Naive thymus-derived CD4-positive, alpha-beta T cell (primary cell): ENCODE data around the gene MPHOSPH9. TPM values are rescaled to one million over a fixed set of nuclear protein-coding genes. Genes with fewer than 3 reads are reported as not detected.

Source experiments
- ATAC-seq: fragments of 150-1000 bp; cut with Tn5 transposase; 2 replicates; pipeline ENCODE4 v1.10.0; 2021; ENCODE audit warnings: mild to moderate bottlenecking, moderate library complexity
- CTCF ChIA-PET: fragments of 350-600 bp; sonication (Branson Sonifier 250); formaldehyde crosslinking; loops from one replicate; lab custom pipeline; 2021; ENCODE audit warnings: antibody characterized with exemption; lab: Charles Lee
- POLR2A ChIA-PET: fragments of 350-600 bp; sonication (Branson Sonifier 250); formaldehyde crosslinking; loops from one replicate; lab custom pipeline; 2021; ENCODE audit warnings: antibody characterized with exemption, inconsistent platforms; lab: Charles Lee
- DNase-seq, 9 donors: peaks; one replicate each; pipeline versions ENCODE4 v3.0.0 to v3.0.0-alpha.2; 2020 to 2022; ENCODE audit warnings: mixed read lengths in 1 of 9
- H3K27ac ChIP-seq: one replicate; pipeline ENCODE4 v1.7.0; 2013; ENCODE audit warnings: mild to moderate bottlenecking, low read depth, low read length, moderate library complexity
- H3K27me3 ChIP-seq, 2 donors: one replicate each; pipeline ENCODE4 v1.7.0; 2013; ENCODE audit warnings: low read length in 2 of 2, mild to moderate bottlenecking in 2 of 2, moderate library complexity in 2 of 2; ENCODE audit not compliant: control insufficient read depth in 2 of 2, insufficient read depth in 2 of 2
- H3K36me3 ChIP-seq, 3 experiments: 1 replicate in 2 of 3; 2 replicates in 1 of 3; pipeline ENCODE4 v1.7.0; 2013; ENCODE audit warnings: low read length in 3 of 3, mild to moderate bottlenecking in 3 of 3, moderate library complexity in 1 of 3; ENCODE audit not compliant: insufficient read depth in 3 of 3, control insufficient read depth in 2 of 3
- H3K4me1 ChIP-seq, 2 donors: one replicate each; pipeline ENCODE4 v1.7.0; 2013; ENCODE audit warnings: low read length in 2 of 2, mild to moderate bottlenecking in 2 of 2, moderate library complexity in 1 of 2; ENCODE audit not compliant: control insufficient read depth in 2 of 2, insufficient read depth in 2 of 2
- H3K4me3 ChIP-seq: 2 replicates; pipeline ENCODE4 v1.7.0; 2013; ENCODE audit warnings: mild to moderate bottlenecking, low read length
- H3K9me3 ChIP-seq, 3 experiments: 1 replicate in 2 of 3; 2 replicates in 1 of 3; pipeline ENCODE4 v1.7.0; 2013; ENCODE audit warnings: low read length in 3 of 3; ENCODE audit not compliant: control insufficient read depth in 2 of 3
- H3K27ac Mint-ChIP-seq, 9 donors: one replicate each; pipeline ENCODE4 v1.8.0; 2020 to 2022; ENCODE audit warnings: mixed read lengths in 9 of 9, mild to moderate bottlenecking in 8 of 9, moderate library complexity in 5 of 9, inconsistent platforms in 2 of 9
- H3K27me3 Mint-ChIP-seq, 5 donors: one replicate each; pipeline ENCODE4 v1.8.0; 2021 to 2022; ENCODE audit warnings: mixed read lengths in 5 of 5, mild to moderate bottlenecking in 1 of 5
- H3K36me3 Mint-ChIP-seq, 5 donors: one replicate each; pipeline ENCODE4 v1.8.0; 2020 to 2022; ENCODE audit warnings: mixed read lengths in 5 of 5, mild to moderate bottlenecking in 3 of 5, inconsistent platforms in 1 of 5
- H3K4me1 Mint-ChIP-seq, 7 donors: one replicate each; pipeline ENCODE4 v1.8.0; 2020 to 2022; ENCODE audit warnings: mixed read lengths in 7 of 7, mild to moderate bottlenecking in 3 of 7, inconsistent platforms in 1 of 7
- H3K4me3 Mint-ChIP-seq, 10 donors: one replicate each; pipeline ENCODE4 v1.8.0; 2020 to 2022; ENCODE audit warnings: mild to moderate bottlenecking in 10 of 10, mixed read lengths in 10 of 10, moderate library complexity in 6 of 10, inconsistent platforms in 2 of 10
- H3K9me3 Mint-ChIP-seq, 11 donors: one replicate each; pipeline ENCODE4 v1.8.0; 2020 to 2022; ENCODE audit warnings: mixed read lengths in 11 of 11, mild to moderate bottlenecking in 4 of 11, inconsistent platforms in 1 of 11, moderate library complexity in 1 of 11
- intact Hi-C, 2 donors: fragments of 100-400 bp; cut with micrococcal nuclease; formaldehyde crosslinking; loops; one replicate each; pipeline ENCODE4 v1.15.1; 2023
- polyA plus RNA-seq, 2 donors: library from polyadenylated mRNA; unstranded; fragments of 300-500 nt; fragmentation: Illumina TruSeq; gene quantifications; one replicate each; pipeline ENCODE4 v1.2.3, GENCODE V29; 2021
- total RNA-seq, 6 experiments: library from RNA in 5 of 6; stranded (reverse) in 5 of 6; gene quantifications; 1 replicate in 5 of 6; 2 replicates in 1 of 6; pipeline ENCODE4 v1.2.3 and lab custom pipeline; 2021 to 2026

Gene MPHOSPH9
- total and polyA plus RNA-seq, 7 experiments from 2014 or later = 34.0 to 102 (median 77.1) TPM

DNA sequence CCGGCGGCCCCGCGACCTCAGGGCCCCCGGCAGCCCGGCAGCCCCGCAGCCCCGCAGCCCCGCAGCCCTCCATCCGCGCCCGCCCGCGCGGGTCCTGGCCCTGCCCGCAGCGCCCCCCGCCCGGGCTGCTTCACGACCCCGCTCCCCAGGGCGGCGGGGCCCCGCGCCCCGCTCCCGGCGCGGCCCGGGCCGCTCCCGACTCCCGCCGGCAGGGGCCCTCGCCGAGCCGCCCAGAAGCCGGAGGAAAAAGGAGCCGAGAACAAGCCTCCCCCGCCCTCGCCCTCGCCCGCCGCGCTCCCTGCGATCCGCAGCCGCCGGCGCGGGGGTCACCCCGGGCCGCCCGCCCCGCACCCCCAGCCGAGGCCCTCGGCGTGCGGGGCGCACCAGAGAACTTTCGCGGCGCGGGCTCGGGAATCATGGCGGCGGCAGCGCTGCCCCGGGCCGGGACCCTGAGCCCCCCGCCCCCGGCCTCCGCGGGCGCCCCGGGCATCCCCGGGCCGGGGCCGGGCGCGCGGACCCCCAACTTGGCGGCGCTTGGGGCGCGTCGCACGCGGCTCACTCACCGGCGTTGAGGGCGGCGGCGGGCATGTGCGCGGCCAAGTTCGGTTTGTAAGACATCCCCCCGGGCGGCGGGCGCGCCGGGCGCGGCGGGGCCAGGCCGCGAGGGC lies 38.2 kb upstream of the MPHOSPH9 start:
- no peak overlapping the region for H3K4me3 ChIP-seq
- ChIA-PET CTCF (interaction anchor here (1.2 kb wide), 1 partner anchor 305 kb away, joined by 4 read pairs; no protein-coding TSS in a partner anchor), POLR2A (no interaction called here)
- Mint-ChIP-seq H3K9me3 (no peaks in the 10 kb centered on the region), H3K4me1 (peaks cover 7 to 30% (median 20%) of the 10 kb centered on the region in 7 donors), H3K27ac (no peak overlapping the region), H3K27me3 (no peaks in the 10 kb centered on the region), H3K36me3 (no peaks in the 10 kb centered on the region), H3K4me3 (peak overlapping the region in 1 of 10 donors; percentile 87)
- H3K27me3 ChIP-seq = no peaks in the 10 kb centered on the region
- no peaks in the 10 kb centered on the region for H3K36me3 ChIP-seq
- H3K9me3 ChIP-seq = no peaks in the 10 kb centered on the region
- peaks cover 12 to 18% of the 10 kb centered on the region in 2 donors for H3K4me1 ChIP-seq
- peak; percentile 55 to 84 (median 68) for DNase-seq
- intact Hi-C loops = loop anchor here (1.0 to 2.0 kb wide), 7 partner anchors 94 to 714 kb away; partner anchors contain the start of genes DDX55 (in 2 of the 2) and SNRNP35 (in 1 of the 2)
- no peak overlapping the region for H3K27ac ChIP-seq
- peak; percentile 88 for ATAC-seq

DNA sequence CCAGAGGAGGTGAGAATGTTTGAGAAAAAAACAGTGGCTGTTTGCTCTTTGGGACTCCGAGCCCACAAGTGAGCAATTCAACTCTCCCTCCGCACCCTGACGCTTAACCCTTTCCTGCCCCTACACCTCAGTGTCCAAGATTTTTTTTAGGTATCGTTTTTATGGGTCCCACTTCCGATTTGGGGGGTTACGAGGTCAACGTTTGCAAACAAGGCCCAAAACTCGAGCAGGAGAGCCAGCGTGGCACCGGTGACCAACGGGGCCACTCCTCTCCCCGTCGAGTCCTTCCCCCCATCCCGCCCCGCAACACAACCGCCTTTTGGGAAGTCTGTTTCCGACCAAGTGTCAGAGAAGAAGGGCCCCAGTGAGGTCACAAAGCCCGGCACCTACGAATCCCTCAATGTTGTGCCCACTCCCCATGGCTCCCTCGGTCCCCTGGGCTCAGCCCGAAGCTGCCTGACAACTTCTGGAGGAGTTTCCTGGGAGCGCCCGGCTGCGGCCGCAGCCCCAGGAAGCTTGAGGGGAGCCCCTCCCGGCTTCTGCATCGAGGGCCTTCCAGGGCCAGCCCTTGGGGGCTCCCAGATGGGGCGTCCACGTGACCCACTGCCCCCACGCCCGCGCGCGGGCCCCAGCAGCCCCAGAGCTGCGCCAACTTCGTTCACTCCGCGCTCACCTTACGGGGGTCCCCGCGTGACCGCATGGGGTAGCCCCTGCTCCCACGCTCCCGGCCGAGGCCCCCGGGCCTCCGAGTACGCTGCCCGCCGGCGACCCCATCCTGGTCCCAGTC lies 37.5 kb upstream of the MPHOSPH9 start:
- Histone ChIP-seq H3K9me3 (no peaks in the 10 kb centered on the region), H3K27ac (no peak overlapping the region), H3K4me1 (peaks cover 12 to 18% of the 10 kb centered on the region in 2 donors), H3K4me3 (peak overlapping the region; percentile 59), H3K36me3 (no peaks in the 10 kb centered on the region), H3K27me3 (no peaks in the 10 kb centered on the region)
- peaks cover 7 to 30% (median 20%) of the 10 kb centered on the region in 7 donors for H3K4me1 Mint-ChIP-seq
- H3K36me3 Mint-ChIP-seq = no peaks in the 10 kb centered on the region
- no peaks in the 10 kb centered on the region for H3K9me3 Mint-ChIP-seq
- no peaks in the 10 kb centered on the region for H3K27me3 Mint-ChIP-seq
- ChIA-PET CTCF (interaction anchor here (1.2 to 1.5 kb wide), 2 partner anchors 306 to 312 kb away, joined by 4 to 8 read pairs; no protein-coding TSS in a partner anchor), POLR2A (interaction anchor here (0.8 to 1.6 kb wide), 5 partner anchors 38 to 331 kb away, joined by 3 to 5 read pairs (median 4); partner anchors contain the start of genes DDX55 and TMED2)
- ATAC-seq = no peak
- peak overlapping the region in 6 of 9 donors; percentile 34 to 83 (median 58) for H3K27ac Mint-ChIP-seq
- H3K4me3 Mint-ChIP-seq = peak overlapping the region; percentile 78 to 91 (median 82)
- intact Hi-C loops = loop anchor here (1.0 to 2.0 kb wide), 3 partner anchors 118 to 714 kb away; no protein-coding TSS in a partner anchor
- peak in 2 of 9 donors; percentile 10 to 42 for DNase-seq

DNA sequence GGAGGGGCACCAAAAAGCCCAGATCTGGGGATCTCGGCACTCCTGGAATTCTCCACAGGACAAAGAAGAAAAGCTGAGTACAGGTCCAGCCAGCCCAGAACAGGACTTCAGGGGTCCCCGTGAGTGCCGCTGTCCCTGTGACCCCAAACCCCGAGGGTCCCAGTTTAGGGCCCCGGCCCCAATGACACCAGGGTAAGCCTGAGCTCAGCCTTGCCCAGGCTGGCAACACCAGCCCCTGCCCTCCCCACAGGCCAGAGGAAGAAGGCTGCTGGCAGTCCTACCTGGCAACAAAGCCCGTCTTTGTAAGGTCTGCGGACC lies 36.9 kb upstream of the MPHOSPH9 start:
- no peaks in the 10 kb centered on the region for H3K27me3 ChIP-seq
- Mint-ChIP-seq H3K27ac (peak overlapping the region in 6 of 9 donors; percentile 34 to 83 (median 60)), H3K9me3 (no peaks in the 10 kb centered on the region), H3K36me3 (no peaks in the 10 kb centered on the region), H3K4me1 (peaks cover 7 to 30% (median 20%) of the 10 kb centered on the region in 7 donors), H3K27me3 (no peaks in the 10 kb centered on the region), H3K4me3 (peak overlapping the region; percentile 78 to 91 (median 82))
- no peak overlapping the region for H3K27ac ChIP-seq
- DNase-seq (no peak), ATAC-seq (no peak)
- peak overlapping the region; percentile 59 for H3K4me3 ChIP-seq
- H3K9me3 ChIP-seq = no peaks in the 10 kb centered on the region
- intact Hi-C loops = loop anchor here (1.0 to 2.0 kb wide), 3 partner anchors 119 to 715 kb away; no protein-coding TSS in a partner anchor
- H3K4me1 ChIP-seq = peaks cover 12 to 18% of the 10 kb centered on the region in 2 donors
- ChIA-PET POLR2A (interaction anchor here (0.8 to 1.6 kb wide), 6 partner anchors 9 to 332 kb away, joined by 3 to 5 read pairs (median 4); partner anchors contain the start of genes DDX55 and TMED2), CTCF (interaction anchor here (1.2 to 1.5 kb wide), 2 partner anchors 306 to 313 kb away, joined by 4 to 8 read pairs; no protein-coding TSS in a partner anchor)
- H3K36me3 ChIP-seq = no peaks in the 10 kb centered on the region

DNA sequence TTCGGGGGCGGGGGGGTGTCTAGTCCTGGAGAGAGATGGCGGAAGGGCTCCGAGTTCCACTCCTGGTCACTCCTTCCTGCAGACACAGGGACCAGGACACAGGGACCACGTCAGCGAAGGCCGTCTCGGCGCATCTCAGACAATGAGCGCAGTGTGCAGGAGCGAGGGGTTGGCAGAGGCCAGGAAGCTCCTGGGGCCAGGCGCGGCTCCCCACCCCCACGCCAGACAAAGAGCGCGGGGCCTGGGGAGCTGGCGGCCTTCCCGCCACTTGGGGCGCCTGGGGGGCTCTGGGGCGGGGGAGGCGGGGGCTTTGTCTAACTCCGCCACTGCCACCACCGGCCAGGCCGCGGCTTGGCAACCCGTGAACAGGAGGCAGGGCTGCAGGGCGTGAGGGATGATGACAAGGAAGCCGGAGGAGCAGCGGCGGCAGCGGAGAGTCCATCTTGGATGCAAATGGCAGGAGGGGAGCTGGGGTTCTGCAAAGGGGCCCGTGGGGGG lies 36.5 kb upstream of the MPHOSPH9 start:
- ATAC-seq = peak; percentile 24
- Histone ChIP-seq H3K4me3 (peak overlapping the region; percentile 59), H3K9me3 (no peaks in the 10 kb centered on the region), H3K36me3 (no peaks in the 10 kb centered on the region), H3K27ac (no peak overlapping the region), H3K4me1 (peaks cover 12 to 18% of the 10 kb centered on the region in 2 donors), H3K27me3 (no peaks in the 10 kb centered on the region)
- H3K27ac Mint-ChIP-seq = peak overlapping the region in 8 of 9 donors; percentile 25 to 83 (median 70)
- ChIA-PET CTCF (interaction anchor here (1.5 kb wide), 1 partner anchor 313 kb away, joined by 8 read pairs; no protein-coding TSS in a partner anchor), POLR2A (interaction anchor here (0.8 to 2.0 kb wide), 6 partner anchors 9 to 332 kb away, joined by 3 to 8 read pairs (median 4); partner anchors contain the start of genes DDX55 and TMED2)
- peaks cover 7 to 30% (median 20%) of the 10 kb centered on the region in 7 donors for H3K4me1 Mint-ChIP-seq
- no peaks in the 10 kb centered on the region for H3K9me3 Mint-ChIP-seq
- H3K27me3 Mint-ChIP-seq = no peaks in the 10 kb centered on the region
- peaks cover 0 to 2% (median 0%) of the 10 kb centered on the region in 5 donors for H3K36me3 Mint-ChIP-seq
- intact Hi-C loops = no loop called here
- H3K4me3 Mint-ChIP-seq = peak overlapping the region; percentile 78 to 91 (median 82)
- peak in 7 of 9 donors; percentile 18 to 49 (median 33) for DNase-seq

DNA sequence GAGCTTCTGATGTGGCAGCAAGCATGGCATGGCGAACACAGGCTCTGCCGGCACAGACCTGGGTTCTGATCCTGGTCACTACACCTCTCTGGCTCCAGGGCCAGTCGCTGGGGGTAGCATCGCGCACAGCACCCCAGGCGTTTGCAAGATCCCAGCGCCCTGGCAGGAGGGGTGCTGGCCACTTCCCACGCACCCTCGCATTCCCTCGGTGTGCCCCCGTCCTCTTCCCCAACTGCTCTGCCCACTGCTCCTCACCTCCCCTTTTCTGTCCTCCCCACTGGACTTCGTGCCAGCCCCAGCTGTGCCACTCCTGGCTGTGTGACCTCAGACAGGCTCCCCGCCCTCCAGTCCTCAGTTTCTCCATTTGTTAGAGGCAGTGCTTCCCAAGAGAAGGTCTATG lies 35.9 kb upstream of the MPHOSPH9 start:
- H3K9me3 Mint-ChIP-seq = no peaks in the 10 kb centered on the region
- no peak overlapping the region for H3K4me3 ChIP-seq
- ATAC-seq (no peak), DNase-seq (no peak)
- H3K4me1 Mint-ChIP-seq = peaks cover 7 to 32% (median 21%) of the 10 kb centered on the region in 7 donors
- H3K4me1 ChIP-seq = peaks cover 12 to 18% of the 10 kb centered on the region in 2 donors
- peaks cover 0 to 3% (median 0%) of the 10 kb centered on the region in 5 donors for H3K36me3 Mint-ChIP-seq
- H3K27me3 ChIP-seq = no peaks in the 10 kb centered on the region
- H3K27ac Mint-ChIP-seq = peak overlapping the region in 7 of 9 donors; percentile 25 to 83 (median 60)
- no peaks in the 10 kb centered on the region for H3K36me3 ChIP-seq
- no peak overlapping the region for H3K27ac ChIP-seq
- no peaks in the 10 kb centered on the region for H3K27me3 Mint-ChIP-seq
- peak overlapping the region in 9 of 10 donors; percentile 62 to 91 (median 79) for H3K4me3 Mint-ChIP-seq
- no peaks in the 10 kb centered on the region for H3K9me3 ChIP-seq
- ChIA-PET POLR2A (interaction anchor here (1.1 to 2.0 kb wide), 3 partner anchors 12 to 36 kb away, joined by 4 to 8 read pairs (median 4); partner anchors contain the start of genes MPHOSPH9 and MTRFR), CTCF (no interaction called here)
- intact Hi-C loops = no loop called here
